Motor neuron (in vitro differentiated cells): Measurements from ENCODE around the gene PICK1. TPM values are rescaled to one million over a fixed set of nuclear protein-coding genes. Genes with fewer than 3 reads are reported as not detected.

Source experiments
- ATAC-seq, 8 experiments: fragments of 200-7000 bp; cut with Tn5 transposase; replicated peaks in 6 of 8; 2 replicates each; pipeline ENCODE4 v1.8.0; 2021; ENCODE audit warnings: mild to moderate bottlenecking in 8 of 8, moderate library complexity in 8 of 8
- H3K27ac ChIP-seq, 2 donors: fragments of 250-450 bp; sonication (Bioruptor Pico); 2 replicates each; pipeline ENCODE4 v1.9.0; 2021; ENCODE audit warnings: antibody characterized with exemption in 2 of 2, mild to moderate bottlenecking in 2 of 2, moderate library complexity in 1 of 2
- H3K4me1 ChIP-seq, 2 donors: fragments of 250-450 bp; sonication (Bioruptor Pico); replicated peaks in 1 of 2; 2 replicates each; pipeline ENCODE4 v1.6.1; 2021; ENCODE audit warnings: antibody characterized with exemption in 2 of 2, mild to moderate bottlenecking in 2 of 2, moderate library complexity in 1 of 2
- H3K4me3 ChIP-seq, 5 donors: fragments of 250-450 bp; sonication (Bioruptor Pico); 2 replicates each; pipeline ENCODE4 v1.9.0; 2021; ENCODE audit warnings: antibody characterized with exemption in 5 of 5, mild to moderate bottlenecking in 5 of 5, moderate library complexity in 4 of 5
- WGBS, 10 experiments: fragments of 450-650 bp; shearing (Covaris generic); methylation state at CpG; one replicate each; pipeline ENCODE4 v1.0.0; 2022; 5-methylcytosine and 5-hydroxymethylcytosine counted together
- in situ Hi-C, 9 experiments: fragments of 400-800 bp; cut with MboI; loops; one replicate each; pipeline ENCODE4 v1.15.0; 2021; ENCODE audit warnings: low sequenced_read_pairs in 9 of 9, low pct_unique_long_range_greater_than_20kb in 2 of 9; ENCODE audit not compliant: unreplicated experiment in 9 of 9
- total RNA-seq, 8 experiments: library from RNA; unstranded; fragments of 300-600 nt; gene quantifications; 2 replicates each; pipeline versions ENCODE4 v1.2.3 to v1.2.4, GENCODE V29; 2022

PICK1 gene
- total RNA-seq, 8 experiments from 2014 or later = 15.2 to 36.7 (median 24.7) TPM

DNA sequence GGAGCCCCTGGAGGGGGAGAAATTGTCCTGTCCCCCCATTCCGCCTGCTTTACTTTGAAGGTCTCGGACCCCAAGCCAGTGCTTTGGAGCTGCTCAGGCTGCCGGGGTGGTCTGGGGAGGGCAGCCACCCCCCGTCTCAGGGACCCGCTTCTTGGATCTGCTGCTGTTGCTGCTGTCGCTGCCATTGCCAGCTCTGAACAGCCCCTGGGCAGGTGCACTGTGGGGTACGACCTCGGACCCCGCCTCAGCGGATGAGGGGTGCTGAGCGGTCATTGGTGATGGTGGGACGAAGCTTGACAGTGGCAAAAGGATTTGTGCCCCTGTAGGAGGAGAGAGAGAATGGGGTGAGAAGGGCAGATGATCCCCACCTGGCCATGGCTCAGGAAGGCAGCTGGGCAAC lies 27.9 kb downstream of the PICK1 start:
- no peak for ATAC-seq
- peaks cover 28 to 38% of the 10 kb centered on the region in 2 donors for H3K4me1 ChIP-seq
- 83 to 98% methylated on average over 1 to 8 of the region's 12 CpGs; no CpG with 5 or more reads in 8 of the 10 experiments for WGBS, 10 experiments
- no peak overlapping the region for H3K4me3 ChIP-seq
- H3K27ac ChIP-seq = no peak overlapping the region
- in situ Hi-C loops = no loop called here

DNA sequence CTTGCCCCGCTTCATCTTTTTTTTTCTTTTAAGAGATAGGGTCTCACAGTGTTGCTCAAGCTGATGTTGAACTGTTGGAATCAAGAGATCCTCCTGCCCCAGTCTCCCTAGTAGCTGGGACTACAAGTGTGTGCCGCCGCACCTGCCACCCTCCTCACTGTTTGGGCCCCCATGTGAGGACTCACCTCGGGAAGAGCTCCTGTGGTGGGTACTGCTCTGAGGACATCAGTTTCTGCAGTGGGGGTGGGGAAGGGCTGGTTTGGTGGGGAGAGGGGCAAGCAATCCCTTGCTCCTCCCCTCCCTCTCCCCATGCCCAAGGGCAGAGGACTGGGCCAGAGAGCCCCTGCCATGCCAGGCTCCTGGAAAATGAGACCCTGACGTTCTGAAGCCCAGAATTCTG lies 28.3 kb downstream of the PICK1 start:
- in situ Hi-C loops = no loop called here
- Histone ChIP-seq H3K27ac (no peak overlapping the region), H3K4me3 (no peak overlapping the region), H3K4me1 (peaks cover 28 to 38% of the 10 kb centered on the region in 2 donors)
- no peak for ATAC-seq
- WGBS, 10 experiments = 40 to 100% methylated on average over 1 of the region's 5 CpGs; no CpG with 5 or more reads in 8 of the 10 experiments

DNA sequence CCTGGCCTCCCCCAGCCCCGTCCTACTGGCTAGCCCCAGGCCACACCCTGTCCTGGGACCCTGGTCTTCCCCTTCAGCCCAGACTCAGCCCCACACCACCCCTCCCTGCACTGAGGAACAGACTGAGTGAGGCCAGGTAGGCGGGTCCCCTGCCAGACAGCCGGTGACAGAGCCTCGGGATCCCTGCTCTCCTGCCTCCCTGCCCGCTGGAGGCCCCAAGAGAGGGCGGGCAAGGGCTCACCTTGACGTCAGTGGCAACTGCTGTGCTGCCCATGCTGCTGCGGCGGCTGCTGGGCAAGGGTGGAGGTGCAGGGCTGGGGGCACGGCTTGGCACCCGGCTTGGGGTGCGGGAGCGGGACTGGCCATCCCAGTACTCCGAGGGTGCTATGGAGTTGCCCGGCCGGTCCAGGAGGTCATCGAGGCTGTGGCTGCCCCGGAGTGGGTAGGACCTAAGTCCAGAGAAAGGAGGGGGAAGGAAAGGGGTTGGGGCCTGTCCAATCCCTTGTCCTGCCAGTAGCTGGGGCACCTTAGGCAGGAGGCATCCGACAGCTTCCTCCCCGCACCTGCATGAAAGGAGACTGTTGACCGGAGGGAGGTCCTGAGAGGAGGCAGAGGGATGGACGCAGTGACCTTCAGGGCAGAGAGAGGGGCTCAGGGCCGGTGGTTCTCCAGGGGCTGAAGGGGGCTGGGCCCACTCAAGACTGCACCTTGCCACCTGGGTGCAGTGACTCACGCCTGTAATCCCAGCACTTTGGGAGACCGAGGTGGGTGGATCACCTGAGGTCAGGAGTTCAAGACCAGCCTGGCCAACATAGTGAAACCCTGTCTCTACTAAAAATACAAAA lies 29.0 kb downstream of the PICK1 start:
- H3K4me1 ChIP-seq = peaks cover 26 to 32% of the 10 kb centered on the region in 2 donors
- ATAC-seq = no peak
- no peak overlapping the region for H3K27ac ChIP-seq
- WGBS, 10 experiments = 80 to 100% methylated on average over 1 to 3 of the region's 25 CpGs; no CpG with 5 or more reads in 8 of the 10 experiments
- in situ Hi-C loops = no loop called here
- H3K4me3 ChIP-seq = no peak overlapping the region

DNA sequence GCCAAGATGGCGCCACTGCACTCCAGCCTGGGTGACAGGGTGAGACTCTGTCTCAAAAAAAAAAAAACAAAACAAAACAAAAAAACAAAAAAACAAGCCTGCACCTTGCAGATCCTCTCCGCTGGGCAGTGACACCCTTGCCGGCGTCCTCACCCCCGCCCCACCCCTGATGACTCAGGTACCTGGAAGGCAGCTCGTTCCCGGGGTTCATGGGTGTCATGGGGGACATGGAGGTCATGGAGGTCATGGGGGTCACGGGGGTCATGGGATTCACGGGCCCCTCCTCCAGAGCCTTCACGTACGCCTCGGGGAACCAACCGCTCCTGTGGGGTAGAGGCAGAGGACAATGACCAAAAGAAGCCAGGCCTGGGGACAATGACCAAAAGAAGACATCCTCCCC lies 29.7 kb downstream of the PICK1 start:
- 92 to 96% (median 92%) methylated on average over 5 of the region's 13 CpGs; no CpG with 5 or more reads in 7 of the 10 experiments for WGBS, 10 experiments
- no peak overlapping the region for H3K4me3 ChIP-seq
- H3K27ac ChIP-seq = no peak overlapping the region
- no peak for ATAC-seq
- H3K4me1 ChIP-seq = peaks cover 19 to 25% of the 10 kb centered on the region in 2 donors
- in situ Hi-C loops = no loop called here

DNA sequence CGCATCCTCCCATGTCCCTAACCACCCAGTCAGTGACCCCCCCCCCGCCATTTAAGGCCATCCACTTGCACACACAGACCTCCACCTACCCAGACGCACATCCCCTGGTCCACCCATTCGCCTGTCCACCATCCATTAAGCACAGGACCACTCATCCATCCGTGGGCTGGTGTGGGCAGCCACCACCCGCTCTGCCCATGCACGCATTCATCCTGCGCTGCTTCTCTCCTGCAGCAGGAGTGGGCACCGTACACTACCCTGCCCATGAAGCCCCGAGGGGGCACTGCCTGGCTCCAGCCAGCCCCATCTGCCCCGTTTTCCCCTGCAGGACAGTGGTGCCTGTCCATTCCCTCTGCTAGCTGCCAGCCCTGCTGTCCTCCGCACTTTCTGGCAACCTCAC lies 30.7 kb downstream of the PICK1 start:
- Histone ChIP-seq H3K4me1 (peaks cover 15 to 16% of the 10 kb centered on the region in 2 donors), H3K4me3 (no peak overlapping the region), H3K27ac (no peak overlapping the region)
- 0 to 20% methylated on average over 1 of the region's 12 CpGs; no CpG with 5 or more reads in 8 of the 10 experiments for WGBS, 10 experiments
- no peak for ATAC-seq
- in situ Hi-C loops = no loop called here

DNA sequence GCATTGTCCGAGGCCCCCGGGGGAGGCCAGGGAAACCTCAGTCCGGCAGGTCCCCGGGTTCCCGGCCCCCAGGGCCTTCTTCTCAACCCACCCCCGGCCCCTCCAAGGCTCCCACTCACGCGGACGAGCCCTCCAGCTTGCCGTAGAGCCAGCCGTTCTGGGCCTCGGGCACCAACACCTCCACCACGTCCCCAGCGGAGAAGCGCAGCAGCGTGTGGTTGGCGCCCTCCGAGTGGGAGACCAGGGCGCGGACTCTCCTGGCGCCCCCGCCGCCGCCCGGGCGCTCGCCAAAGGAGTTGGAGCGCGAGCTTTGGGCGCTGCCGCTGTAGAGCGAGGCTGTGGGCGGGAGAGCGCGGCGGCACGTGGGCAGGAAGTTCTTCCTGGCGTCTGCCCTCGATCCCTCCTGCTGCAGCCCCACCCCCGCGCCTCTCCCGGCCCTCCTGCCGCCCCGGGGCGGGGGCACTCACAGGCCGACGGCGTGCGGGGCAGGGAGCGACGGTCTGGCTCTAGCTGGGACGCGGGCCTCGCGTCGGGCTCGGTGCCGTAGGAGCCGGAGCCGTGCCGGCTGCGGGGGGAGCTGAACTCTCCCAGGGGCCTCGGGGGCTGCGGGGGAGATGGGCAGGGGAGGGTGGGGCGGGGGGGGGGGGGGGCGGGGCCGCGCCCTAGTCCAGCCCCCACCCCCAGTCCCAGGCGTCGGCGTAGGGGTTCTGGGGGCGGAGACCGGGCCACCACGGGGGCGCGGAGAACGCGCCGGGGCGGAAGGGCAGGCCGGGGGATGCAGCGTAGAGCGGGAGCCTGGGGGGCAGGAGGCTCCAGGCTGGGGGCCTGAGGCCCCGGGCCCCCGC lies 31.6 kb downstream of the PICK1 start:
- no peak overlapping the region for H3K27ac ChIP-seq
- in situ Hi-C loops = no loop called here
- WGBS, 10 experiments = no CpG with 5 or more reads among the region's 85 CpGs
- H3K4me3 ChIP-seq = no peak overlapping the region
- peaks cover 5 to 6% of the 10 kb centered on the region in 2 donors for H3K4me1 ChIP-seq
- peak in 6 of 8 experiments; percentile 6 to 90 (median 47) for ATAC-seq

DNA sequence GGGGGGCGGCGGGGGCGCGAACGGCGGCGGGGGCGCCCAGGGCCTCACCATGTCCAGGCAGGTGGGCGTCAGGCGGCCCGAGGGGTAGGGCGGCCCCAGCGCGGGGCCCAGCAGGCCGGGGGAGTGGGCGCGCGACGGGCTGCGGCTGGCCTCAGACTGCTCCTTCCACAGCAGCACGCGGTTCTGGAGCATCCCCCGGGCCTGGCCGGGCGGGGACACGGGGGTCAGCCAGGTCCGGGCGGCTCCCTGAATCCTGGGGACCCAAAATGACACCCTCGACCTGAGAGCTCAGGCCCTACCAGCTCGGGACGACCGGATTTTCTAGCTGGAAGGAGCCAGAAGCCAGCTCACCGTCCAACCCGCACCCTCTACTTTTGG lies 32.3 kb downstream of the PICK1 start:
- ATAC-seq = peak in 4 of 8 experiments; percentile 24 to 43 (median 28)
- WGBS, 10 experiments = 100% methylated on average over 1 of the region's 34 CpGs; no CpG with 5 or more reads in 9 of the 10 experiments
- in situ Hi-C loops = no loop called here
- H3K4me3 ChIP-seq = no peak overlapping the region
- H3K27ac ChIP-seq = no peak overlapping the region
- no peaks in the 10 kb centered on the region for H3K4me1 ChIP-seq

DNA sequence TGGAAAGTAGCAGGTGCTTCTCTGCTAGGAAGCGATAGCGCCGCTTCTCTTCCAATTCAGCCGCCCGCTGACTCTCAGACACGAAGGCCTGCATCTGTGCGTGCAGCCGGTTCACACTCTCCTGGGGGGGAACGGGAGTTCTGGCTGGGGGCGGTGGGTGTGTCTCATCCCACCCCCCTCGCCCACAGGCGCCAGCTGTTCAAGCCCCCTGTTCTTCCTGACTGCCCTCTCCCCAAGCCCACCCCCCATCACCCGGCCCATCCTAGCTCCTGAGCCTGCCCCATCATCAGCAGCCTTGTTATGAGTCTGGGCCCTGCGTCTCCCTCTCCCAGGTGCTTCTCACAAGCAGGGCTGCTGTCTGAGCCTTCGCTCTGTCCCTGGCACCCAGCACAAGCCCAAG lies 39.9 kb downstream of the PICK1 start:
- WGBS, 10 experiments = no CpG with 5 or more reads among the region's 15 CpGs
- no peak overlapping the region for H3K4me3 ChIP-seq
- peak overlapping the region; percentile 11 to 32 for H3K27ac ChIP-seq
- H3K4me1 ChIP-seq = peaks cover 11 to 12% of the 10 kb centered on the region in 2 donors
- in situ Hi-C loops = no loop called here
- peak in 5 of 8 experiments; percentile 73 to 81 (median 77) for ATAC-seq

DNA sequence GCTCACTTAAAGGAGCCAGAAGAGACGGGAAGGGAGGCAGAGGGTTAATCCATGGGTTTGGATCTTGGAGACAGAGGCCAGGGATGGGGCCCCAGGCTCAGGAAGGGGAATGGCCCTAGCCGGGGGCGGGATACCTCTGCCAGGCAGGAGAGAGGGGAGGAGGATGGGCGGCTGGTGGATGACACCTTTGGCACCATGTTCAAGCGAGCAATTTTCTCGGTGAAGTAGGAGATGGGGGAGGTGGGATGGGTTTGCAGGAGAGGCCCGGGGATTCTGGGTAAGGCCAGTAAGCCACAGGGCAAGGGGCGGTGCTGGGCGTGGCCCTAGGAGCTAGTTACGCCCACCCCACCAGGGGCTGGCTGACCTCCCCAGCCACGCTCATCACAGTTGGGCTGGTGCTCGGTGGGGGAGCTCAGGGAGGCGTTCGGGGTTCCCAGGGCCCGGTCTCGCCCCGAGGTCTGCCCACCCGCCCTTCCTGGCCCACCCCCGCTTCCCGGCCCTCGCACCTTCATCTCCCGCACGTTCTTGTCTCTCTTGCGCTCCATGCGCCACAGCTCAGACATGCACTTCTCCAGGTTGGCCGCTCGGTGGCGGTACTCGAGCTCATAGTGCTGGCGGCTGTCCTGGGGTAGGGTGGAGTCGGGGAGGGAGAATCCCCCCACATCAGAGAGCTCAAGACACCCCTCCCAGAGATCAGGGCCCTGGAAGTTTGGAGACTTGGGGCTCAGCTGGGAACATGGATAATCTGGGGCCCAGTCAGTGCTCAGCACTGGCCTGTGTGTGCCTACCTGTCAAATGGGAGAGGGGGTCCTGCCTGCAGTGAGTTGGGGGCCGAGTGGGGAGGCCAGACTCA lies 40.6 kb downstream of the PICK1 start:
- in situ Hi-C loops = no loop called here
- Histone ChIP-seq H3K4me3 (no peak overlapping the region), H3K4me1 (peaks cover 11 to 12% of the 10 kb centered on the region in 2 donors), H3K27ac (peak overlapping the region; percentile 11 to 32)
- 46 to 80% (median 50%) methylated on average over 1 to 8 of the region's 32 CpGs; no CpG with 5 or more reads in 7 of the 10 experiments for WGBS, 10 experiments
- peak; percentile 61 to 81 (median 70) for ATAC-seq

DNA sequence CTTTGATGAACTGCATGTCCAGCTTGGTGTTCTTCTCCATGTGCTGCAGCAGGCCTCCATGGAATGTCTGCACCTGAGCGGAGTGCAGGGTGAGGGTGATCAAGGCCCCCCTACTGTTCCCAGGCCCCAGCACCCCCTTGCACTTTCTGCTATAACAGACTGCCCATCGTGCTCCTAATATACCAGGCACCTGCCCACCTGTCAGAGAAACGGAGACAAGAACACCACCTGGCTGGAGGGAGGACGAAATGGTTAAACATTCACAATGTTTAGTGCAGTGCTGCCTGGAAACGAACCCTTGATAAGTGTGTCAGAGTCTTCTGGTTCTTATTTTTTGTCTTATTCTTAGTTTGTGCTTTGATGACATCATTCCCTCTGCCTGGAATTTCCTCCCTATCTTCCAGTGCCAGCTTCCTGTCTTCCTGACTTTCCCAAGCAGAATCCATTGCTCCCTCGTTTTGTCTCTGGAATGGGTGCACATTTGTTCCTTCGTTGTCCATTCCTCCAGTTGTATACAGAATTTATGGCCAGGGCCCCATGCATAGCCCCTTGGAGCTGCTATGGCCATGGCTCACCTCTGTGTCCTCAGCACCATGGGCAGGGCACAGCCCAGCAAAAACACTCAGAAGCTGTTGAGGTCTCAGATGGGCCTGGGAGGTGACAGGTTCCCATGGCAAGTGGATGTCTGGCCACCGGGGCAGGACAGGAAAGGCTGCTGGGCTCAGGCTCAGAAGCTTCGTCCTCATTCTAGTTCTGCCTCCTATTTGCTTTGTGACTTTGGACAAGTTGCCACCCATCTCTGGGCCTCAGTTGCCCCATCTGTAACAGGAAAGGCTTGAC lies 41.4 kb downstream of the PICK1 start:
- peaks cover 11 to 12% of the 10 kb centered on the region in 2 donors for H3K4me1 ChIP-seq
- no peak overlapping the region for H3K4me3 ChIP-seq
- H3K27ac ChIP-seq = no peak overlapping the region
- WGBS, 10 experiments = 0 to 84% (median 50%) methylated on average over 1 to 5 of the region's 9 CpGs; no CpG with 5 or more reads in 1 of the 10 experiments
- ATAC-seq = peak in 2 of 8 experiments; percentile 22 to 48
- in situ Hi-C loops = no loop called here

DNA sequence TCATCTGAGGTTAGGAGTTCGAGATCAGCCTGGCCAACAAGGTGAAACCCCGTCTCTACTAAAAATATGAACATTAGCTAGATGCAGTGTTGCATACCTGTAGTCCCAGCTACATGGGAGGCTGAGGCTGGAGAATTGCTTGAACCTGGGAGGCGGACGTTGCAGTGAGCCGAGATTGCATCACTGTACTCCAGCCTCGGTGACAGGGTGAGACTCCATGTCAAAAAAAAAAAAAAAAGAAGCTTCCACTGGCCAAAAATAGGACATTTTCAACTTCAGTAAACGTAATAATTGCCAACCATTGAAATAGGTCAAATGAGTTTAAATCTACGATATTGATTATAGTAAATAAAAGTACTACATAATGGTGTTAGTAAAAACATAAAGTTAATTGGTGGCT lies 46.4 kb downstream of the PICK1 start:
- Histone ChIP-seq H3K27ac (no peak overlapping the region), H3K4me1 (no peaks in the 10 kb centered on the region), H3K4me3 (no peak overlapping the region)
- in situ Hi-C loops = no loop called here
- ATAC-seq = no peak
- WGBS, 10 experiments = 31 to 100% (median 79%) methylated on average over 2 to 8 of the region's 8 CpGs

DNA sequence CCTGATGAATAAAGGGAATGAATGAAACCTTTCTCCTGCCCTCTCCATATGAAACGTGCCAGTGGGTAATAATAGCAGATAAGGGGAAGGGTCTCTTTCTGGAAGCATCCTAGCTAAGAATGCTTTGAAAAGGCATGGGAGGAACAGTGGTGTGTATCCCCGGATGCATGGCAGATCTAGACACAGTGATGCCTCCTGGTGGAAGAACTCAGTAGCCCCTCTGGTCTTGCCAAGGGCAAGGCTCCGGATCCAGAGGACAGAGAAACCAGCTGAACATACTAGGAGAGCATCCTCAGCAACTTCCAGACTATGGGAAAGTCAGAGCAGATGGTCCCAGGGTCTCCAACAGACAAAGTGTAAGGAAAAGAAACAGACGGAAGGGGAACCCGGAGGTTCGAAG lies 46.9 kb downstream of the PICK1 start:
- ATAC-seq = peak in 2 of 8 experiments; percentile 8 to 44
- Histone ChIP-seq H3K4me3 (no peak overlapping the region), H3K4me1 (no peaks in the 10 kb centered on the region), H3K27ac (no peak overlapping the region)
- in situ Hi-C loops = no loop called here
- 0 to 100% (median 65%) methylated on average over 1 to 5 of the region's 6 CpGs; no CpG with 5 or more reads in 2 of the 10 experiments for WGBS, 10 experiments
